Ramos (cell line): Measurements from ENCODE around the gene SCO2.

ENCODE experiments used
- in situ Hi-C: fragments of 300-500 bp; cut with MboI; formaldehyde crosslinking; loops from one replicate; pipeline ENCODE4 v1.14.3; 2022; ENCODE audit warnings: low sequenced_read_pairs; ENCODE audit not compliant: unreplicated experiment

Gene SCO2, protein sequence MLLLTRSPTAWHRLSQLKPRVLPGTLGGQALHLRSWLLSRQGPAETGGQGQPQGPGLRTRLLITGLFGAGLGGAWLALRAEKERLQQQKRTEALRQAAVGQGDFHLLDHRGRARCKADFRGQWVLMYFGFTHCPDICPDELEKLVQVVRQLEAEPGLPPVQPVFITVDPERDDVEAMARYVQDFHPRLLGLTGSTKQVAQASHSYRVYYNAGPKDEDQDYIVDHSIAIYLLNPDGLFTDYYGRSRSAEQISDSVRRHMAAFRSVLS

DNA sequence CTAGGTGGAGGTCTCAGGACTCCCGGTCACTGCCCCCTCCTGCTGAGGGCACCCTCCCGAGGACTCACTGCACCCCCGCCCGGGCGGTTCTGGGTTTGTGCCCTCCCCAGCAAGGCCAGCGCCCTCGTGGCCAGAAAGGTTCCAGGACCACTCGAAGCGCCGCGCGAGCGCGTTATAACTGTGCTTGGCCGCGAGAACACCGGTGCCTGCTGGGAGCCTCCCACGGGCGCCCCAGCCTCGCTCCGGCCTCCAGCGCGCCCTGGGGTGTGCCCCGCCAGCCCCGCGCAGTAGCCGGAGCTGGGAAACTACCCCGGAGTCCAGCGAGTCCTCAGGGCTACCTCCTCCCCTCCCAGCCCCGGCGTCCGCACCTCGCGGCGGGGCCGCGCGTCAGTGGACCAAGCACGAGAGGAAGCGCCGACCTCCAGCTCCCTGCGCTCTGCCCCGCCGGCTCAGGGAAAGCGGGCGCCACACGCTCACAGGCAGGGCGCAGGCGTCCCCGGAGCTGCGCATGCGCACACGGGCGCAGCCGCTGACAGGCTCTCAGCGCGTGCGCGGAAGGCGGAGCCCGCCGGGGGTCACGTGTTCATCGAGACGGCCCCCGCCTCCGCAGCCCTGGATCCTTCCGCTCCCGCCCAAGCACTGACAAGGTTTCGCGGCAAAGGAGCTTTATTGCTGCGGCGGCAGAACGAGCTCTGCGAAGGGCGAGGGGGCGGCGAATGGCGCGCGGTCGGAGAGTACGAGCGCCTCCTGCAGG is at the start of gene SCO2:
Gene SCO2, minus strand, starts transcription at position 495 of the 754 bp plus-strand sequence. CDS start 1,187 bp downstream, outside the sequence.
- in situ Hi-C loops, result no loop called here

DNA sequence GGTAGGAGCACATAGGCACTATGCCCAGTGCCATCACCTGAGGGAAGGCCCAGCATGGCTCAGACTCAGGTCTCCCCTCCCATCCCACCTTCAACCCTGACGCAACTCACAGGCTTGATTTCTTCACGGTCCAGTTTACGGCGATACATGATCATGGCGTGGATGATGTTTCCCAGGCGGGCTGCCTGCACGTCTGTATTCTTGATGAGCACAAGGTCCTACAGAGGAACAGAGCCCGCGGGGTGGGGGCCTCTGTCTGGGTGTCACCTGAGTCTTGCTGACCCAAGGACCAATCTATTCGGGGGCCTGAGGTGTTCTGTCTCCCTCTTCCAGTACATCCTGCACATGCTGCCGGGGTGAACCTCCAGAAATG is 49.0 kb upstream of the SCO2 start:
- in situ Hi-C loops, result no loop called here

DNA sequence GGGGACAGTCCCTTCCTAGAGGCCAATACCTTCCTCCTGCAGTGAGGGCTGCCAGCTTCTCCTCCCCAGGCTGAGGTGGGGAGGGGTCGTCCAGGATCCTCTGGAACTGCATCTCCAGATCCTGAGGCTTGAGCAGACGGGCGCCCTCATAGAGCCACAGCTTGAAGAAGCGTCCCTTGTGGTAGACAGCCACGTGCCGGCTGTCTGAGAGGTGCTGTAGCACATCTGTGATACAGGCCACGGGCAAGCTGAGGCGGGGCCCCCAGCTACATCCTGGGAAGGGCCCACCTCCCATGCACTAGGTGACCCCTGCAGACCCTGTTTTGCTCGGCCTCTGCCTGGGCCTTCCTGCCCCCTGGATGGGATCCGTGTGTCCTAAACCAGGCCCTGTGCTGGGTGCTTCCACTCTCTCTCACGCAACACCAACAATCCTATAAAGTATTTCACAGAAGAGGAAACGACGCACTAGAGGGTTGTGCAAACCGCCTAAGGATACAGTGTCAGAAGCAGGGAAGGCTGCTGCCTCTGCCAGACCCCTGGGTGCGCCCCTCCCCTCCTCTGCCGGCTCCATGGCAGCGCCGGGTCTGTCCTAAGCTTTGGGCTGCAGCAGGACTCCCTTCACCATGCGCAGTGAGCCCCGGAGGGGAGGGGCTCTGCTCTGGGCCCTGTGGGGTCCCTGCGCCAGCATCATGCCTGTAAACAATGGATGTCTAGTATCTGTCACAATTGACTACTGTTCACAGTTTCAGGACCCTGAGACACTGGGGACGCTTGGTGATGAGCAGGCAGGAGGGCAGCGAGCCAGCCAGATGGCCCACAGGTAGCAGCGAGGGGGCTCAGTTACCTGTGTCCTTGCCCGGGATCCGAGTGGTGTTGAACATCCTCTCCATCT is 48.3 kb upstream of the SCO2 start:
- in situ Hi-C loops, result no loop called here

- in situ Hi-C loops, result no loop called here
Observed at GRCh38 chr22:50572965-50573364, 47.6 kb upstream of the SCO2 start.

- in situ Hi-C loops, result no loop called here
Observed at GRCh38 chr22:50571264-50572175, 46.1 kb upstream of the SCO2 start.

DNA sequence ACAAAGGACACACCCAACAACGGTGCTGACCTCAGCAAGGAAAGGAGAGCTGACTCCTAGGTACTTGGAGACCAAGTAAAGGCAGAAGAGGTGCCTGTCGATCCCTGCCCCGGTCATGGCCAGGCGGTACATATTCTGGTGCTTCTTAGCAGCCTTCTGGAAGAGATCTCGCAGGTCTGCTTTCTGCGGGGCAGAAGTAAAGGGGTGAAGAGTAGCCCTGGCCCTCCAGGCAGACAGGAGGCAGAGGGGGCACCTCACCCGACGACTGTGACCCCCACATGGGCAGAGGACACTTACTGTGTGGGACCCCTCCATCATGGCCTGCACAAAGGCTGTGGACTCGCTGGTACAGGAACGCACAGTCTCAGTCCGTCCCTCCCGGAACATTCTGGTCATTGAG is 45.5 kb upstream of the SCO2 start:
- in situ Hi-C loops, result no loop called here

DNA sequence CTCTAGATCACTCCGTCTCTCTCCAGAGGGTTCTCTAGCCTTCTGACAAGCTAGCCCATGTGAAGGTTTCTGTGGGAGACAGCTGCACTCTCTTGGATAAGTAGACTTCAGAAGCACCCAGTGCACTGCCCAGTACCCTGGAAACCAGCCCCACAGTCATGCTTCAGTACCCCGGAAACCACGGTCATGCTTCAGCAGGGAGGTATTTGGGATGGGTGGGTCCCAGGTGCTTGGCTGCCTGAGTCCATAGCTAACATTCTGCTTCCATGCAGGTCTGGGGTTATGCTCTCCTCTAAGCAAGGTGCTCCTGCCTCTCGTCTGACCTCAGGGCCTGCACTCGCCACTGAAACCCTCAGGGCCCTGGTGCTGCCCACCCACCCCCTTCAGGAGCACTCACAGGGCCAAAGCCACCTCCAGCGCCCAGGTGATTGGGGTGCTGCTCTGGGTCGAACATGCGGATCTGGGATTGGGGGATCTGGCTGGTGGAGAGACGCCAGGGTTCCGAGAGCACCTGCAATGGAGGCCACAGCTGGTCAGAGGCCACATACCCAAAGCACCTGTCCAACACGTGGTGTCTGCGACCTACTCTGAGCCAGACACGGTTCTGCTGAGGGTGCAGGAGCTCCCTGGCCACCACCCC is 44.6 kb upstream of the SCO2 start:
- in situ Hi-C loops, result no loop called here

GRCh38 chr22:50569041-50569459 is 43.7 kb upstream of the SCO2 start:
- in situ Hi-C loops, result no loop called here

- in situ Hi-C loops, result no loop called here
Observed at GRCh38 chr22:50568626-50569025, 43.2 kb upstream of the SCO2 start.

- in situ Hi-C loops, result no loop called here
Observed at GRCh38 chr22:50567721-50568252, 42.4 kb upstream of the SCO2 start.

DNA sequence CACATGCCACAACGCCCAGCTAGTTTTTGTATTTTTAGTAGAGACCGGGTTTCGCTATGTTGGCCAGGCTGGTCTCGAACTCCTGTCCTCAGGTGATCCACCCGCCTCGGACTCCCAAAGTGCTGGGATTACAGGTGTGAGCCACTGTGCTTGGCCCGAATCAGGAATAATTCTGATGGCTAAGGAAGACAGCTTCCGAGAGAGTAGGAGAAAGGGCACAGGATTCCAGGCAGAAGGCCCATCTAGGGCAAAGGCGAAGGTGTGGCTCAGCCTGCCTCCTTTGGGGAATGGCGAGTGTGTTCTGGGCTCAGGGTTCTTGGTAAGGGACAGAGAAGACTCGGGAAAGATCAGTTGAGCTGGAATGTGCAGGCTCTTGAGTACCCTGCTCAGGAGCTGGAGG is 38.9 kb upstream of the SCO2 start:
- in situ Hi-C loops, result no loop called here

DNA sequence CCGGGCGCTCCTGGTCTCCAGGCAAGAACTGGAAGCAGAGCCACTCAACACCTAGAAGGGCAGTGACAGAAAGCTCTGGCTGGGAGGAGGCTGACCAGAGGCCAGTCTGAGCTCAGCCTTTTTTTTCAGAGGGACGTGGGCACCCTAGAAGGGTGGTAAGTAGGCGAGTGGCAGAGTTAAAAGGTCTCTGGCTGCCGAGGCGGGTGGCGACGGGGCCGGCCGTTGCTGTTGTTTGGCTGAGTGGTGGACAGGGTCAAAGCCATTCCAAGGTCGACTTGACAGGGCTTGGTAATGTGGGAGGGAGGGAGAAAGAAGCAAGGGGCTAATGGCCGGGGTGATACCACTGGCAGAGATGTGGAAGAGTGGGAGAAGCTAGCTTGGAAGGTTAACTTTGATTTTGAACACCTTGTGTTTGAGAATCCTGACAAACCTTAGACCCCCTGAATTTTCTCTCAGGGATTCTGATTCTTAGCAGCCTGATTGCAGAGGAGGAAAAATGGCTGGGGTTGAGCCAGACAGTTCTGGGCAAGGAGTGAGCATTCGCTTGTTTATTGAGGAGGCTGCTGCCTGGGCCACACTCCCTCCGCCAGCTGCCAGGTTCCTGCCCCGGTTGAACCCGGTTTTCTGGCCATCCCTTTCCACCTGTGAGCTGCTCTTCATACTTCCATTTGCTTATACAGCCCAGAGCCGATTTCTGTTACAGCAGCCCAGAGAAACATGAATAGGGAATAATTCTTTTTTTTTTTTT is 38.2 kb upstream of the SCO2 start:
- in situ Hi-C loops, result no loop called here

- in situ Hi-C loops, result no loop called here
Observed at GRCh38 chr22:50562523-50563412, 37.4 kb upstream of the SCO2 start, which contains the start of gene SYCE3. SYCE3 (minus strand) TSS chr22:50562919; CDS start chr22:50556405, 6,514 bp downstream.

DNA sequence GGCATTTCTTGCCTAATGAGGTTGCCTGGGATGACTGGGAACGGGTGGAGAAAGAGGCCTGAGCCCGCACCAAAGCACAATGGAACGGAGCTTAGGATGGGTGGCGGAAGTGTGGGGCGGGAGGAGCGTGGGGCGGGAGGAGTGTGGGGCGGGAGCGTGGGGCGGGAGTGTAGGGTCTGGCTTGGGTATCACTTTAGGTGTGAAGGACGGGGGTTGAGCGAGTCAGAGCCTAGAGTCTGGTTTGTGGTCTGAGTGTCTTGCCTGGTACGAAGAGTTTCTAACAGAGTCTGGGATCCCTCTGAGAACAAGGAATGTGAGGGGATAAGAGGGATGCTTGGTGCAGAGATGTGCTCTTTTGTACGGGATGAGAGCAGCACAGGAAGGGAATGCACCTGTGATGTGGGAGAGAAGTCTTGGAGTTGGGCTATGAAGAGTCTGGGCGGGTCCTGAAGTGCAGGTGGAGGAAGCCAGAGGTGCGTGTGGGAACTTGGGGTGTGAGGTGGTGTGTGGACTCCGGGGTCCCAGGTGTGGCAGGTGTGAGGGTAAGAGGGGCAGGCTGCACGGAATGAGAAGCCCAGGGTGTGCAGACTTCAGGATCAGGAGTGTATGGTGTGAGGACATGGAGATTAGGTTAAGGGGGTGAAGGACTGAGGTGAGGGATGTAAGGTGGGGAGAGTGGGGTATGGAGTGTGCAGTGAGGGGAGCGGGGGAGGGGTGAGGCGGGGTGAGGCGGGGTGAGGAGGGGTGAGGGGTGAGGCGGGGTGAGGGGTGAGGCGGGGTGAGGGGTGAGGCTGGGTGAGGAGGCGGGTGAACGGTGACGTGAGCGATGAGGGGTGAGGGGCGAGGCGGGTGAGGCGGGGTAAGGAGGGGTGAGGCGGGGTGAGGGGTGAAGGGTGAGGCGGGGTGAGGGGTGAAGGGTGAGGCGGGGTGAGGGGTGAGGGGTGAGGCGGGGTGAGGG is 36.3 kb upstream of the SCO2 start:
- in situ Hi-C loops, result no loop called here

GRCh38 chr22:50560034-50560433 is 34.6 kb upstream of the SCO2 start:
- in situ Hi-C loops, result no loop called here

DNA sequence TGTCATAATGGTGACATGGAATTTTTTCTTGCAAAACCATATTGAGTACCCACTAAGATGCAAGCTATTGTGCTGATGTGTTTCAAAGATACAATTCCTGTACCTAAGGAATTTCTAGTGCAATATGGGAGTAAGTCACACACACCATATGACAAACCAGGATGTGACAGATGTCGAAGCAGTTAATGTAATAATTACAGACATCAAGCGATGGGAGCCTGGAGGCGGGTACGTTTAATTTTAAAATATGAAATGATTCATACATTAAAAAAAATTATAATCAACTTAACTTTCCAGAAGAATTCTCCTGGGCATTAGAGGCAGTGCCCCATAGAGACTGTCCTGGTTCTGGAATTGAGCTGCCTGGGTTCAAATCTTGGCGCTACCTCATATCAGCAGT is 31.3 kb upstream of the SCO2 start:
- in situ Hi-C loops, result no loop called here
